ENCODE measurements around the gene TIMM44. TPM values are rescaled to one million over a fixed set of nuclear protein-coding genes. Genes with fewer than 3 reads are reported as not detected.

The TIMM44 gene, protein sequence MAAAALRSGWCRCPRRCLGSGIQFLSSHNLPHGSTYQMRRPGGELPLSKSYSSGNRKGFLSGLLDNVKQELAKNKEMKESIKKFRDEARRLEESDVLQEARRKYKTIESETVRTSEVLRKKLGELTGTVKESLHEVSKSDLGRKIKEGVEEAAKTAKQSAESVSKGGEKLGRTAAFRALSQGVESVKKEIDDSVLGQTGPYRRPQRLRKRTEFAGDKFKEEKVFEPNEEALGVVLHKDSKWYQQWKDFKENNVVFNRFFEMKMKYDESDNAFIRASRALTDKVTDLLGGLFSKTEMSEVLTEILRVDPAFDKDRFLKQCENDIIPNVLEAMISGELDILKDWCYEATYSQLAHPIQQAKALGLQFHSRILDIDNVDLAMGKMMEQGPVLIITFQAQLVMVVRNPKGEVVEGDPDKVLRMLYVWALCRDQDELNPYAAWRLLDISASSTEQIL
- total RNA-seq (10 to 100 TPM; 19.8 to 51.4 (median 24.7) TPM), polyA plus RNA-seq (10 to 100 TPM; 78.0 to 83.1 TPM)

DNA sequence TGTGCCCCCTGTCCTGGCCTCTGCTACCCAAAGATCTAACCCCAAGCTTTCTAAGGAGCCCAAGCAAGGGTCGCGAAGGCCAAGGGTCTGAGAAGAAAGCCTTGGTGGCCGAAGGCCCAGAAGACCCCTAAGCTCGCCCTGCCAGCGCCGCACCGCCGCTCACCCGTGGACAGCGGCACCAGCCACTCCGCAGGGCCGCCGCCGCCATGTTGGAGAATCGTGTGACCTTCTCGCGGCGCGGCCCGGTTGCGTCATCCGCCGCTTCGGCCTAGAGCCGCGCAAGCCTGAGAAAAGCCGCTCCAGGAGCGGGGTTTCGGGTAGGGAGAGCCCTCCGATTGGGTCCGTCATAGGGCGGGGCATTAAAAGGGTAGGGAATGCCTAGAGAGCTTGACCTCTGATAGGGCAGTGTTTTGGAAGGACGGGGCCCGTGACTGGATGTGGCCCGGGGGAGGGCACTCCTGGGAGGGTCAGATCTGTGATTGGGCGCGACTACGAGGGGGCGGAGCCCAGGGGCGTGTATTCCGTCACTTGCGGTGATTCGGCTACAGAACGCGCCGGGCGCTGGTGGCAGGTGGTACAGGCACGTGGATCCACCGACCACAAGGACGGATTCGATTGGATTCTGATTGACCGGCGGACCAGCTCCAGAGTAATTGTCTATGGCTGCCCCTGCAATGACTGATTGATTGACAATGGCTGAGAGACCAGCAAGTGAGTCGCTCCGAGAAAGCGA is at the start of gene TIMM44:
Gene TIMM44, minus strand, starts transcription at position 223 of the 733 bp plus-strand sequence. Its CDS starts 15 bp downstream, at position 208.
- H3K4me1 ChIP-seq: peaks cover 3 to 14% (median 5%) of the 10 kb centered on the region in 3 donors
- TF ChIP-seq, protein P1, sequence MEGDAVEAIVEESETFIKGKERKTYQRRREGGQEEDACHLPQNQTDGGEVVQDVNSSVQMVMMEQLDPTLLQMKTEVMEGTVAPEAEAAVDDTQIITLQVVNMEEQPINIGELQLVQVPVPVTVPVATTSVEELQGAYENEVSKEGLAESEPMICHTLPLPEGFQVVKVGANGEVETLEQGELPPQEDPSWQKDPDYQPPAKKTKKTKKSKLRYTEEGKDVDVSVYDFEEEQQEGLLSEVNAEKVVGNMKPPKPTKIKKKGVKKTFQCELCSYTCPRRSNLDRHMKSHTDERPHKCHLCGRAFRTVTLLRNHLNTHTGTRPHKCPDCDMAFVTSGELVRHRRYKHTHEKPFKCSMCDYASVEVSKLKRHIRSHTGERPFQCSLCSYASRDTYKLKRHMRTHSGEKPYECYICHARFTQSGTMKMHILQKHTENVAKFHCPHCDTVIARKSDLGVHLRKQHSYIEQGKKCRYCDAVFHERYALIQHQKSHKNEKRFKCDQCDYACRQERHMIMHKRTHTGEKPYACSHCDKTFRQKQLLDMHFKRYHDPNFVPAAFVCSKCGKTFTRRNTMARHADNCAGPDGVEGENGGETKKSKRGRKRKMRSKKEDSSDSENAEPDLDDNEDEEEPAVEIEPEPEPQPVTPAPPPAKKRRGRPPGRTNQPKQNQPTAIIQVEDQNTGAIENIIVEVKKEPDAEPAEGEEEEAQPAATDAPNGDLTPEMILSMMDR (IDR thresholded peaks at IDR 0.05): no peak
- H3K27ac ChIP-seq: peak within 1 kb of the TSS; percentile 96 to 99 (median 98)
- no peaks in the 10 kb centered on the region for H3K27me3 ChIP-seq
- H3K36me3 ChIP-seq: no peaks in the 10 kb centered on the region
- 1% methylated on average over 56 of the region's 56 CpGs for WGBS, 2 donors
- intact Hi-C loops (cut with DNase I): no loop called here
- H3K4me3 ChIP-seq: peak within 1 kb of the TSS; percentile 60 to 99 (median 86)
- DNase-seq (peak; percentile 98 to 100 (median 100)), FAIRE-seq (peak; percentile 99), ATAC-seq (peak; percentile 96 to 99 (median 97))
- H3K9me3 ChIP-seq: no peaks in the 10 kb centered on the region

DNA sequence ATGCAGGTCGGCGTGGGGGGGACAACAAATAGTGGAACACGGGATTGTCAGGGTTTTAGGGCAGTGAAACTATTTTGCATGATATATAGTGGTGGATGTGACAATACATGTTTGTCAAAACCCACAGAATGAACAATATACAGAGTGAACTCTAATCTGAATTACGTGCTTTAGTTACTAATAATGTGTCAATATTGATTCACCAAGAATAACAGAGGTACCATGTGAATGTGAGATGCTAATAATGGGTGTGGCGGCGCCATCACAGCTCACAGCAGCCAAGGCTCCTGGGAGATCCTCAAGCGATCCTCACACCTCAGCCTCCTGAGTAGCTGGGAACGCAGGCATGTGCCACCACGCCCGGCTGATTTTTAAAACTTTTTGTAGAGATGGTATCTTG is 49.1 kb upstream of the TIMM44 start:
- H3K27ac ChIP-seq: no peak overlapping the region
- H3K4me1 ChIP-seq: no peaks in the 10 kb centered on the region
- TF ChIP-seq, protein P1 (IDR thresholded peaks at IDR 0.05): no peak
- intact Hi-C loops (cut with DNase I): no loop called here
- peaks cover 0 to 26% (median 13%) of the 10 kb centered on the region in 3 donors for H3K36me3 ChIP-seq
- whole genome bisulfite sequencing, 2 donors: 62 to 72% methylated on average over 10 of the region's 10 CpGs
- DNase-seq: no peak
- no peaks in the 10 kb centered on the region for H3K9me3 ChIP-seq
- FAIRE-seq: no peak
- no peak overlapping the region for H3K4me3 ChIP-seq
- no peak for ATAC-seq
- no peaks in the 10 kb centered on the region for H3K27me3 ChIP-seq

DNA sequence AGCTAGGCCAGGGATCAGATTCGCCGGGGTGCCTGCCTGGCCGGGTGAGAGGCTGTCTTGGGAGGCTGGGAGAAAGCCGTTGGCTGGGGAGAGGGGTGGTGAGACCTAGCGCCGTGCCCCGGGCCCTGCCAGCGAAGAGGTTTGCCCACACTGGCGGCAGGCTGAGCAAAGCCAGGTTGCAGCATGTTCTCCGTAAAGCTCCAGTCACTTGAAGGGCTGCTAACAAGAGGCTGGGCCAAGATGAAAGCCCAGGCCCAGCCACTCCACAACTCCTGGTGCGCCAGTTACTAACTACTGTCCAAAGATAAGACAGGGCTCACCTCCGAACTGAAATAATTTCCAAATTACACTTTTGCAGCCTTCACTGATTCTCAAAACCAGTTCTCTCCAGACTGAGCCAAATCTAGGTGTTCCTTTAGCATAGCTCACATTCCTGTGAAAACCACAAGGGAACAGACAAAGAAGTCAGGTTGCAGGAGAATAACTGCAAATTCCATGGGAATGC is 45.7 kb upstream of the TIMM44 start:
- Histone ChIP-seq H3K4me3 (no peak overlapping the region), H3K9me3 (no peaks in the 10 kb centered on the region), H3K27ac (peak overlapping the region in 3 of 4 donors; percentile 17 to 48 (median 33)), H3K36me3 (peaks cover 0 to 26% (median 13%) of the 10 kb centered on the region in 3 donors), H3K4me1 (peaks cover 0 to 8% (median 0%) of the 10 kb centered on the region in 3 donors), H3K27me3 (no peaks in the 10 kb centered on the region)
- 72 to 84% methylated on average over 12 of the region's 12 CpGs for WGBS, 2 donors
- FAIRE-seq (no peak), DNase-seq (peak in 1 of 6 donors; percentile 42), ATAC-seq (peak in 2 of 4 donors; percentile 30 to 37)
- TF ChIP-seq, protein P1 (IDR thresholded peaks at IDR 0.05): no peak
- intact Hi-C loops (cut with DNase I): no loop called here

DNA sequence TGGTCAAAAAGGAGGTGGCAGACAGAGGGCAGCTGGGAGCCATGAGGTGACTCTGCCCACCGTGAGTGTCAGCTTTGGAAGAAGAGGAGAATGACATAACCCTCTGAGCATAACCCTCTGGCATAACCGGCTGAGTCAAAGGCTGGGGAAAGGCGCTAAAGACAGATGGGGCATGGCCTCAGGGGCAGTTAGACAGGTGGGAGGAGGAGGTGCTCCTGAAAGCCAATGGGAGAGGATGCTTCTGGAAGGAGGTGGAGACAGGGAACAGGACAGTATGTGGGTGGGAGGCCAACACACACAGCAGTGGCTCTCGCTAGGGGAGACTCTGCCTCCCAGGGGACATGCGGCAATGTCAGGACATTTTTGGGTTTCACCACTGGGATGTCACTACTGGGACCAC is 44.8 kb upstream of the TIMM44 start:
- intact Hi-C loops (cut with DNase I): no loop called here
- TF ChIP-seq, protein P1 (IDR thresholded peaks at IDR 0.05): no peak
- WGBS, 2 donors: 68 to 79% methylated on average over 5 of the region's 5 CpGs
- ATAC-seq (no peak), FAIRE-seq (no peak), DNase-seq (no peak)
- Histone ChIP-seq H3K27me3 (no peaks in the 10 kb centered on the region), H3K9me3 (no peaks in the 10 kb centered on the region), H3K4me3 (no peak overlapping the region), H3K36me3 (peaks cover 0 to 26% (median 13%) of the 10 kb centered on the region in 3 donors), H3K27ac (peak overlapping the region in 2 of 4 donors; percentile 17 to 33), H3K4me1 (peaks cover 0 to 8% (median 0%) of the 10 kb centered on the region in 3 donors)

Measured in pancreas (tissue), 10 donors.